ENCODE results near the gene PAN2.
A peak's percentile ranks its signal among the peaks of the same experiment; 100 is the strongest.
"Not testable (repeated sequence)": the region's sequence is repeated elsewhere in the genome, so short reads cannot be mapped to it uniquely, and the experiment has no call there.

The PAN2 gene, protein sequence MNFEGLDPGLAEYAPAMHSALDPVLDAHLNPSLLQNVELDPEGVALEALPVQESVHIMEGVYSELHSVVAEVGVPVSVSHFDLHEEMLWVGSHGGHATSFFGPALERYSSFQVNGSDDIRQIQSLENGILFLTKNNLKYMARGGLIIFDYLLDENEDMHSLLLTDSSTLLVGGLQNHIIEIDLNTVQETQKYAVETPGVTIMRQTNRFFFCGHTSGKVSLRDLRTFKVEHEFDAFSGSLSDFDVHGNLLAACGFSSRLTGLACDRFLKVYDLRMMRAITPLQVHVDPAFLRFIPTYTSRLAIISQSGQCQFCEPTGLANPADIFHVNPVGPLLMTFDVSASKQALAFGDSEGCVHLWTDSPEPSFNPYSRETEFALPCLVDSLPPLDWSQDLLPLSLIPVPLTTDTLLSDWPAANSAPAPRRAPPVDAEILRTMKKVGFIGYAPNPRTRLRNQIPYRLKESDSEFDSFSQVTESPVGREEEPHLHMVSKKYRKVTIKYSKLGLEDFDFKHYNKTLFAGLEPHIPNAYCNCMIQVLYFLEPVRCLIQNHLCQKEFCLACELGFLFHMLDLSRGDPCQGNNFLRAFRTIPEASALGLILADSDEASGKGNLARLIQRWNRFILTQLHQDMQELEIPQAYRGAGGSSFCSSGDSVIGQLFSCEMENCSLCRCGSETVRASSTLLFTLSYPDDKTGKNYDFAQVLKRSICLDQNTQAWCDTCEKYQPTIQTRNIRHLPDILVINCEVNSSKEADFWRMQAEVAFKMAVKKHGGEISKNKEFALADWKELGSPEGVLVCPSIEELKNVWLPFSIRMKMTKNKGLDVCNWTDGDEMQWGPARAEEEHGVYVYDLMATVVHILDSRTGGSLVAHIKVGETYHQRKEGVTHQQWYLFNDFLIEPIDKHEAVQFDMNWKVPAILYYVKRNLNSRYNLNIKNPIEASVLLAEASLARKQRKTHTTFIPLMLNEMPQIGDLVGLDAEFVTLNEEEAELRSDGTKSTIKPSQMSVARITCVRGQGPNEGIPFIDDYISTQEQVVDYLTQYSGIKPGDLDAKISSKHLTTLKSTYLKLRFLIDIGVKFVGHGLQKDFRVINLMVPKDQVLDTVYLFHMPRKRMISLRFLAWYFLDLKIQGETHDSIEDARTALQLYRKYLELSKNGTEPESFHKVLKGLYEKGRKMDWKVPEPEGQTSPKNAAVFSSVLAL

DNA sequence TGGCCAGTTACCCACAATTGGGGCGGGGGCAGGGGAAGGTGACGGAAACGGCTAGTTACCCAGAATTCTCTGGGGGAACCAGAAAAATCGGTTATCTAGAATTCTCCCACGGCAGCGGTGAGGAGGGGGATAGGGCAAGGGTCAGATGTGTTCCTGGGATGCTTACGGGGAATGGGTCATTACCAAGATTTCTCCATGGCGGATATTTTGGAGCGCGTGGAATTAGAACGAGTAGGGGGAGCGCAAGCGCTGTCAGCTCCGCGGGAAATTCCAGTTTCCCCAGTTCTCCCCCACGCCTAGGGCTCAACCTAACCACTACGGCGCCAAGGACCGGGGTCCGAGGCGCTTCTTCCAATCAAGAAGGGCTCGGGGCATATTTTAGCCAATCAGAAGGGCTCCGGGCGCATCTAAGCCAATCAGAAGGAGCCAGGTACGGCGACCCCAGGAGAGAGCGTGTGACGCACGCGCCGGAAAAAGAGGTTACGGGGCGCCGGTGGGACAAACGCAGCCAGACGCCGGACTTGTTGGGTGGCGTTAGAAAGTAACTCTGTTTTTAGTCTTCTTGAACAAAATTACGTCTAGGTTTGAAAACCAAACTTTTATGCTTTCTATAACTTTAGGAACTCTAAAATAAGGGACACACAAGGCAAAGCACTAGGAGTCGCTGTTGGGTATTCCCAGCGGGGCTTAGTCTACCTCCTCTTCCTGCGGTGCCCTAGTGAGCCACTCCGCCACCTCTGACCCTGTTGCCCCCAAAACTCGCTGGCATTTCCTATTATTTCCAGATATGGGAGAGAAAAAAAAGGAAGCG, at the start of gene PAN2:
TSS of gene PAN2 (minus strand) at position 322 of the 811 bp plus-strand sequence. CDS start 906 bp downstream, outside the sequence.
- DNase-seq (ENCODE audit: low spot score), result peak; percentile 98

DNA sequence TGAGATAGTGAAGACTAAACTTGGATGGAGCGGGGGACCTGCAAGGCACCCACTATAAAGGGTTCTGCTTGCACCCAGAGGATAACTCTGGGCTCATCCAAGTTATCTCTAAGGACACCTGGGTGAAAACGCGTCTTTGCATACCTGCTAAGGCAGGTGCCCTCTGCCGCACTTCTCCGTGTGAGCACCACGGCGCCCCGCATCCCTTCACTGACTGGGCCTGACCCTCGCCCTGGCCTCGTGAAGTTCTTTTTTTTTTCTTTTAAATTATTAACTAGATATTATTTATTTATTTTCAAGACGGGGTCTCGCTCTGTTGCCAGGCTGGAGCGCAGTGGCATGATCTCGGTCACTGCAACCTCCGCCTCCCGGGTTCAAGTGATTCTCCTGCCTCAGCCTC, 48.8 kb upstream of the PAN2 start:
- no peak for DNase-seq (ENCODE audit: low spot score)

DNA sequence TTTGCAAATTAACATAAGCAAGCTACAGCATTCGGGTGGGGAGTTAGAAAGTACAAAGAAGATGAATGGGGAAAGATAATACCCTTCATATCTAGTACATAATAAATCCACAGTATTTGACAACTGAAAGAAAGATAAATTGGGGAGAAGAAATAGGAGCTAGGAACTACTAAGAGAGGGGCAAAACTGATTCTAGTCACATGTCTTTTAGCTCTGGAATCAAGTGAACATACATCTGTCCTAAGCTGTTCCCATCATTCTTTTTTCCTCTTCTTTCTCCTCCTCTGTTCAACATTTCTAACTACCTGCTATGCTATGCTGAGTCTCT, 44.2 kb upstream of the PAN2 start:
- DNase-seq (ENCODE audit: low spot score), result no peak

DNA sequence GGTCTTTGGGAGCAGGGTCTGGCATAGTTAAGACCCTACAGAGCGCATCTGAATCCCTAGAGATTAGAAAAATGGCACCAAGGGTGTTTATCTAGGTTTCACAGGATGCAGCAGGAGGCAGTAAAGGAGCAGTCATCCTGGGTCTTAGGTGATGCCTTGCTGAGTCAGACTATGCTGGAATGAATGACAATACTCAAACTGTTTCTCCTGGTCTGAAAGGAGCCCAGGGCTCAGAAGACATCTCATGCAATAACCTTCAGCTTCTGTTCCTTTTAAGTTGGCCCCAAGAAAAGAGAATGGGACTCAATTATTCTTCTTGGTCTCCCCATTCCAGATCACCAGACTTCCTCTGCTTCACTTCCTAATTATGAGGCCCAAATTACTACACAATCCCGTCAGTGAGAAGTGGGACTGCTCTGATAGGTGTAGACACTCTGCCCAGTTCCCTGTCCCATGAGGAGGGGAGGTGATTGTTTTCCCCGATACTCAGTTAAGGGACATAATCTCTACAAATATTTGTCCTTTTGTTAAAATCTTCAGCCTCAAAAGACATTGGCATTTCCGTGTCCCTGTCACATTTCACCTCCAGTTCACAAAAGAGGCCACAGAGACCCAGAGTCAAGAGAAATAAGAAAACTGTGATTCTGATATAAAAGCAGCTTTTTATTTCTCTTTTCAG, 43.6 kb upstream of the PAN2 start:
- peak; percentile 10 for DNase-seq (ENCODE audit: low spot score)

DNA sequence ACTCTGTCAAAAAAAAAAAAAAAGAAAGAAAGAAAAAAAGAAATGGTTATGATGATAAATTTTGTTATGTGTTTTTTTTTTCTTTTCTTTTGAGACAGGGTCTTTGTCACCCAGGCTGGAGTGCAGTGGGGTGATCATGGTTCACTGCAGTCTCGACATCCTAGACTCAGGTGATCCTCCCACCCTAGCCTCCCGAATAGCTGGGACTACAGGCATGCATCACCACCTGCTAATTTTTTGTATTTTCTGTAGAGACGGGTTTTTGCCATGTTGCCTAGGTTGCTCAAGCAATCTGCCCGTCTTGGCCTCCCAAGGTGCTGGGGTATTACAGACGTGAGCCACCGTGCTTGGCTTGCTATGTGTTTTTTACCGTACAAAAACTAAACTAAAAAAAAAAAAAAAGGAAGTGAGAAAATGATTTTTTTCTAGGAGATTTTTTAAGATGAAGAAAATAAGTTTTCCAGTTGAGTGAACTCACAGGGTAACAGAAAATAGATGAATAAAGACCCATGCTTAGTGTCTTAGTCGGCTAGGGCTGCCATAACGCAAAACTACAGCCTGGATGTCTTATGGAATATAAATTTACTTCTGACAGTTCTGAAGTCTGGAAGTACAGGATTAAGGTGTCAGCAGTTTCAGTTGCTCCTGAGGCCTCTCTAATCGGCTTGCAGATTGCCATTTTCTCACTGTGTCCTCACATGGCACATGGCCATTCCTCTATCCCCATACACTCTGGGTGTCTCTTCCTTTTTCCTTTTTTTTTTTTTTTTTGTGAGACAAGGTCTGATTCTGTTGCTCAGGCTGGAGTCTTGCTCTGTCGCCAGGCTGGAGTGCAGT, 42.0 kb upstream of the PAN2 start:
- no peak for DNase-seq (ENCODE audit: low spot score)

DNA sequence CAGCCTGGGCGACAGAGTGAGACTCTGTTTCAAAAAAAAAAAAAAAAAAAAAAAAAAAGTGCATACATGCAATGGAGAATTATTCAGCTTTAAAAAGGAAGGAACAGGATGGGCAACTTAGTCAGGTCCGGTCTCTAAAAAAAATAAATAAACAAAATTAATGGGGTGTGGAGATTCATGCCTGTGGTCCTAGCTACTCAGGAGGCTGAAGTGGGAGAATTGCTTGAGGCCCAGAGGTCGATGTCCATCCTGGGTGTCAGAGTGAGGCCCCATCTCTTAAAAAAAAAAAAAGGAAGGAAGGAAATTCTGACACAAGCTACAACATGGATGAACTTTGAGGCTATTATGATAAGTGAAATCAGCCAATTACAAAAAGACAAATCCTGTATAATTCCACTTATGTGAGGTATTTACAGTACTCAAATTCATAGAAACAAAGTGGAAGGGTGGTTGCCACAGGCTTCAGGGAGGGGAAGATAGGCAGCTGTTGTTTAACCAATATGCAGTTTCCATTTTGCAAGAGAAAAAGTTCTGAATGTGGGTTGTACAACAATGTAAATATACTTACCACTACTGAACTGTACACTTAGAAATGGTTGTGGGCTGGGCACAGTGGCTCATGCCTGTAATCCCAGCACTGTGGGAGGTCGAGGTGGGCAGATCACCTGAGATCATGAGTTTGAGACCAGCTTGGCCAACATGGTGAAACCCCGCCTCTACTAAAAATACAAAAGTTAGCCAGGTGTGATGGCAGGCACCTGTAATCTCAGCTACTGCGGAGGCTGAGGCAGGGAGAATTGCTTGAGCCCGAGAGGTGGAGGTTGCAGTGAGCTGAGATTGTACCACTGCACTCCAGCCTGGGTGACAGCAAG, 41.2 kb upstream of the PAN2 start:
- DNase-seq (ENCODE audit: low spot score), result no peak

DNA sequence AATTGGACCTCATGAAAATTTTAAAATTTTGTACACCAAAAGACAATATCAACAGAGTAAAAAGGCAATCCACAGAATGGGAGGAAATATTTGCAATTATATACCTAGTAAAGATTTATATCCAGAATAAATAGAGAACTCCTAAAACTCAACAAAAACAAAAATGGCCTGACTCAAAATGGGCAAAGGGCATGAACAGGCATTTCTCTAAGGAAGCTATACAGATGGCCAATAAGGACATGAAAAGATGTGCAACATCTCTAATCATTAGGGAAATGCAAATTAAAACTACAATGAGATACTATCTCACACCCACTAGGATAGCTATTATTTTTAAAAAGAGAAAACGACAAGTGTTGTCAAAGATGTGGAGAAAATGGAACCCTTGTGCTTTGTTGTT, 39.7 kb upstream of the PAN2 start:
- DNase-seq (ENCODE audit: low spot score), result no peak

DNA sequence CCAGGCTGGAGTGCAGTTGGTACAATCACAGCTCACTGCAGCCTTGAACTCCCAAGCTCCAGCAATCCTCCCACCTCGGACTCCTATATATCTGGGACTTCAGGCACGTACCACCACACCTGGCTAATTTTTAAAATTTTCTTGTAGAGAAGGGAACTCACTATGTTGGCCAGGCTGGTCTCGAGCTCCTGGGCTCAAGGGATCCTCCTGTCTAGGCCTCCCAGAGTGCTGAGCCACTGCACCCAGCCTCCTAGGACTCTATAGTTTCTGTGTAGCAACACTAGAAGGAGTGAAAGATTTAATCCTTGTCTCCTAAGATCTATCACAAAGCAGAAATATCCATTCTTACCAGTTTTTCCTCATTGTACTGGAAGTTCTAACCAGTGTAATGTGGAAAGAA, 33.1 kb upstream of the PAN2 start:
- DNase-seq (ENCODE audit: low spot score), result no peak

DNA sequence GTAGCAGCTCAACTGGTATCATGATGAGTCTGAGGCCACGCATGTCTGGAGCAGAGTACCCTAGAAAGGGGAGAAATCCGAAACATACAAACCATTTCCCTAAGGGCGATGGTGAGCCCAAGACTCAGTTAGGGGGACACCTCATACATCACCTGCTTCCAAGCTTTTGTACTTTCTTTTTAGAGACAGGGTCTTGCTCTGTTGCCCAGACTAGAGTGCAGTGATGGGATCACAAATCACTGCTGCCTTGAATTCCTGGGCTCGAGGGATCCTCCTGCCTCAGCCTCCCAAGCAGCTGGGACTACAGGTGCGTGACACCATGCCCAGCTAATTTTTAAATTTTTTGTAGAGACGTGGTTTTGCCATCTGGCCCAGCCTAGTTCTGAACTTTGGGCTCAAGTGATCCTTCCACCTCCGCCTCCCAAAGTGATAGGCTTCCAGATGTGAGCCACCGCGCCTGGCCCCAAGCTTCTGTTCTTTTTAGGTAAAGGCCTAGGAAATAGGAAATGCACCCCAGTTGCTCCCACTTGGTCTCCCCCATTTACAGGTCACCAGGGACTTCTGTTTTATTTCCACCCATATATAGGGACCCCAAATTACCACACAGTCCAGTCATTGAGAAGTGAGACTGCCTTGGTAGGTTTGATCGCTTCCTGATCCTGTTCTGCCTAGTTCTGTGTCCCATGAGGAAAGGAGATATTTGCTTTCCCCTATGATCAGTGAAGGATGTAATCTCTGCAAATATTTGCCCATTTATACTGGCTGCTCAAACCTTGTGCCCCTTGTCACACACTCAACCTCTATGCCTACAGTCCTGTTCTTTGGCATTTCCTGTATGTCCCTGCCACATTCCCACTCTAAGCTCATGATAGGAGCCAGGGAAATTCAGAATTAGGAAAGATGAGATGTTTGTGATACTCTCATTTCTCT, 28.6 kb upstream of the PAN2 start, which contains the start of gene APOF:
TSS of gene APOF (minus strand) at position 728 of the 930 bp plus-strand sequence. CDS start at position 616, 112 bp downstream.
- no peak for DNase-seq (ENCODE audit: low spot score)

DNA sequence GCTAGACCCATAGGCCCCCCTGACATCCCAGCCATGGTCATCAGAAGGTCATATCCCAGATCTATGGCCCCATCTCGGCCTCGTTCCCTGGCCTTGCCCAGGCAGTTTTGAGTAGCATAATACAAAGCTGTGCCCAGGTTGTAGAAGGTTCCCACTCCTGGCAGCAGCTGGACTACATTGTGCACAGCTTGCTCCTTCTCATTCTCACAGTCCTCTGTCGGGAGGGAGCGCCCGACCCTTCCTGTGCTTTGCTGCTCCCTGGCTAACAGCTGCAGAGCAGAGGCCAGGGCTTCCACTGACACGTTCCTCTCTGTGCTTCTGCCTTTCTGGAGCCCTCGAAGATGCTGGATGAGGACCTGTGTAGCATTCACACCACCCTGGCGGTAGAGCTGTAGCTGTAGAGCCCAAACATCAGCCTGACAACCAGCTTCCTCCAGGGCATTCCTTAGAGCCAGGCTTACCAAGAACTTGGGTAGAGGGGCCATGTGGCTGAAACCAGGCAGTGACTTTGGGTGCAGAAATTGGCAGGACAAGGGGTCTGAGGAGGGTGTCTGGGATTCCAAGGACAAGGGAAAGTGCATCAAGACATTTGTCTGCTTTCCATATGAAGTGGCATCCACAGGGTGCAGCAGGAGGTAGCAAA, 27.8 kb upstream of the PAN2 start:
- no peak for DNase-seq (ENCODE audit: low spot score)

DNA sequence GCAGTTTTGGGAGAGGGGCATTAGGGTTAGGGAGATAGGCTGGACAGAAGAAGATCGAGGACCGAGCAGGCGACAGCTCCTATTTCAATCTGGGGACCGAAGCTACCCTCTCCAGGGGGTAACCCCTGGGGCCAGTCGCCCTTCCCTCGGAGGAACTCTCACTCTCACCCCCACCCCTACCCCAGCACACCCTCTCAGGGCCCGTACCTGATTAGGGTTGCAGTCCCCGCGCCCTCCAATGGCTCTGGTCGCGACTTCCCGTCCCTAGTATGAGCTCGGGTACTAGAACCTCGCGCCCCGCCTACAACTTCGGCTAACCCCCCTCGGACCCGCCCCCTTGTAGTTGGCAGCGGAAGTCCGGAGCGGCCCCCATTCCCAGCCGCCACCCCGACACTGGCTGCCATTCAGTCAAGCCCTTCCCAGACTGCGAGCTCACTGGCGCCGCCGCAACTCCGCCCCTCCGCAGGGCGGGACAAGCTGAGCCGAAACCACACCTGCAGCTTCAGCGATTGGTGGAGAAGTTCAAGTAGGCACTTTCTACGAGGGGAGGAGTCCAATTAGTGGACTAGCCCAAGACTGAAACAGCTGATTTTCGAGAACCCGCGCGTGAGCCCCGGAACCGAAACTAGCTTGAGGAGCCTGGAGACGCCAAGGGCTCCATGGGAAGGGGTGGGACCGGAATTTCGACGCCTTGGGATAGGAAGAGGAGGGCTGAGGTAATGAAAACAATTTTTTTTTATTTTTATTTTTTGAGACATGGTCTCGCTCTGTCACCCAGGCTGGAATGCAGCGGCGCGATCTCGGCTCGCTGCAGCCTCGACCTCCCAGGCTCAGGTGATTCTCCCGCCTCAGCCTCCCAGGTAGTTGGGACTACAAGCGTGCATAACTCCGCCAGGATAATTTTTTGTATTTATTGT, 26.3 kb upstream of the PAN2 start, which contains the start of gene STAT2:
TSS of gene STAT2 (minus strand) at position 257 of the 917 bp plus-strand sequence. CDS start 3,536 bp downstream, outside the sequence.
- peak; percentile 100 for DNase-seq (ENCODE audit: low spot score)

DNA sequence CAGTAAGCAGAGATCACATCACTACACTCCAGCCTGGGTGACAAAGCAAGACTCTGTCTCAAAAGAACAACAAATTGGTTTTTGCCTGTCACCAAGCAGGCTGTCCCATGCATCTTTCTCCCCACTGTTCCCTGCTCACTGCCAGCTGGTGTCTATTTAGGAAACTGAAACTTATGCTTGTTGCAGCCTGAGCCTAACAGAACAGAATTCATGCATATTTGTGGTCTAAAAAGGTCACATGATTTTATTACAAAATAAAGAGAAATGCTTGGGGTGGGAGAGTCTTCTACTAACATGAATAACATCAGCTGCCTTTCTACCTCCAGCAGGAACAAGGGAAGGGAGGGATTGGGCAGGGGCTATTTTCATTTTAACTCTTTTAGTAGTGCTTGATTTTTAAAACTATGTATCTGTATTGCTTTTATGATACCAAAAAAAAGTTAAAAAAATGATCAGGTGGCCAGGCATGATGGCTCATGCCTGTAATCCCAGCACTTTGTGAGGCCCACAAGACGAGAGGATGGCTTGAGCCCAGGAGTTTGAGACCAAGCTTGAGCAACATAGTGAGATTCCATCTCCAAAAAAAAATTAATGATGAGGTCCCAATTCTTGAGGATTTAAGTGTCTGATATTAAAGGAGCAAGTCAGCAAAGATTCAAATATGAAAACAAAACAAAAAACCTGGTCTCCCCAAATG, 25.2 kb upstream of the PAN2 start:
- peak; percentile 15 for DNase-seq (ENCODE audit: low spot score)

DNA sequence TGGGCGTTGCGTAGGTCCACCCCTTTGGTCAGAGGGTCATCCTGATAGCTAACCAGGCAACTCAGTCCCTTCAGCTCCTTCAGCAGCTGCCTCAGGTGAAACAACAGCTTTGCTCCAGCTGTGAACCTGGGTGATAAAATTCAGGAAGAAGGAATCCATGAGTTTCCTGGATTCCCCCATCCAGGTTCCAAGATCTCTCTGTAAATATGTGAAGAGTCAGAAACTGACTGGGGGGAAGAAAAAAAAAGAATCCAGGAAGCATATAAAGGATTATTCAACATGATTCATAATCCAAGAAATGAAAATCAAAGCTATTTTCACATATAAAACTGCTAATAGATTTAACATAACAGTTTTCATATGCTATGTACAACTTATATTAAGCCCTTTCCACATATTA, 17.5 kb upstream of the PAN2 start:
- no peak for DNase-seq (ENCODE audit: low spot score)

DNA sequence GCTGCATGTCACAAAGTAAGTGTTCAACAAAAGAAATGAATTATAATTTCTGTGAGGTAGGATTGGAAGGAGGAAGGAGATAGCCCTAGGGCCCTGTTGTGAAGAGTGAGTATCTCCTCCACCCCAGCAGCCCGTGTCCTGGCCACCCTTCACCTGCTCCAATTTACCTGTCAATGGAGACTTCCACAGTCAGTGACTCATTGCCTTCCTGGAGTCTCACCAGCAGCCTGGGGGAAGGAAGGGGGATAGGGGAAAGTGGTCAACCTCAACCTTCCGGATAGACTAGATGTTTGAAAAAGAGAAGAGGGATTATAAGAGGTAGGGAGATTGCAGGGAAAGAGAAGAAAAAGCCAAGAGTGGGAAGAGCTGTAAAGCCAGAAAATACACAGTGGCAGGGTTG, 16.9 kb upstream of the PAN2 start:
- no peak for DNase-seq (ENCODE audit: low spot score)

DNA sequence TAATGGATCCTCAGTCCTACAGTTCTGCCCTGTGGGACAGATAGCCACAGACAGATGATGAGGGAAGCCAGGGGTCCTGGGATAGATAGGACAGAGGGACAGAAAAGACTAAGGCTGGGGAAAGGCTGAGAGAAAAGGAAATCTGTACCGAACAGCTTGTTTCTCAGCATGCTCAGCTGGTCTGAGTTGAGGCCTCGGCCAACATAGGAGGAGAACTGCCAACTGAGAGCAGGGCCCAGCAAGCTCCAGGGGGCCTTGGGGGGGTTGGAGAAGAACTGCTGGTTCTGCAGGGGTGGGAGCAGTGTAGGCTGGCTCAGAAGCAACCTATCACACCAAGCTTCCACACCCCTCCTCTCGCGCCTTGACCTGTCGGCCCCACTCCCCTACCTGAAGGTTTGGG, 15.0 kb upstream of the PAN2 start:
- DNase-seq (ENCODE audit: low spot score), result peak; percentile 91

DNA sequence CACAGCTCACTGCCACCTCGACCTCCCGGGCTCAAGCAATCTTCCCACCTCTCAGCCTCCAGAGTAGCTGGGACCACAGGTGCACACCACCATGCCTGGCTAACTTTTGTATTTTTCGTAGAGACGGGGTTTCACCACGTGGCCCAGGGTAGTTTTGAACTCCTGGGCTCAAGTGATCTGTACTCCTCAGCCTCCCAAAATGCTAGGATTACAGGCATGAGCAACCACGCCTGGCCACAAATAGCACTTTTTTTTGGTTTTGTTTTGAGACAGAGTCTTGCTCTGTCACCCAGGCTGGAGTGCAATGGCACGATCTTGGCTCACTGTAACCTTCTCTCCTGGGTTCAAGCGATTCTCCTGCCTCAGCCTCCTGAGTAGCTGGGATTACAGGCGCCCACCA, 13.5 kb upstream of the PAN2 start:
- not testable (repeated sequence) for DNase-seq (ENCODE audit: low spot score)

All from cerebellar cortex (tissue), 1 donor.